Omental fat pad (tissue), 4 donors: ENCODE data around the gene OSTN. TPM values are rescaled to one million over a fixed set of nuclear protein-coding genes. Genes with fewer than 3 reads are reported as not detected.
"Not testable (repeated sequence)": the region's sequence is repeated elsewhere in the genome, so short reads cannot be mapped to it uniquely, and the experiment has no call there.

Source experiments
- ATAC-seq: fragments of 150-250 bp; one replicate; pipeline ENCODE4 v1.9.1; 2016; ENCODE audit warnings: mild to moderate bottlenecking, moderate library complexity; ENCODE audit not compliant: low FRiP score
- DNase-seq: peaks from one replicate; pipeline ENCODE4 v3.0.0-alpha.2; 2019; ENCODE audit warnings: low spot score
- CTCF ChIP-seq, 3 donors: fragments of 450-650 bp; IDR thresholded peaks; one replicate each; pipeline ENCODE4 v1.5.1; 2016 to 2017; ENCODE audit warnings: antibody characterized with exemption in 3 of 3, mild to moderate bottlenecking in 3 of 3, moderate library complexity in 2 of 3
- total RNA-seq, 4 donors: library from RNA; depleted of rRNA; stranded (reverse); fragments of >200 nt; gene quantifications; one replicate each; pipeline ENCODE4 v1.1.0, GENCODE V29; 2016

OSTN gene
- total RNA-seq, 4 donors from 2014 or later = not detected

GRCh38 chr3:191239407-191240031 is 40.5 kb downstream of the OSTN start:
- ATAC-seq (no peak), DNase-seq (no peak)
- no peak for TF ChIP-seq CTCF (IDR thresholded peaks at IDR 0.05)

- no peak for DNase-seq
- no peak for TF ChIP-seq CTCF (IDR thresholded peaks at IDR 0.05)
- no peak for ATAC-seq
These were observed 41.4 kb downstream of the OSTN start for GRCh38 chr3:191240486-191240885.

GRCh38 chr3:191244242-191244867 is 45.3 kb downstream of the OSTN start:
- ATAC-seq (no peak), DNase-seq (no peak)
- no peak for TF ChIP-seq CTCF (IDR thresholded peaks at IDR 0.05)

GRCh38 chr3:191246034-191246433 is 47.0 kb downstream of the OSTN start:
- DNase-seq, ATAC-seq: not testable (repeated sequence)

- no peak for TF ChIP-seq CTCF (IDR thresholded peaks at IDR 0.05)
- no peak for ATAC-seq
- no peak for DNase-seq
These were observed 47.6 kb downstream of the OSTN start for GRCh38 chr3:191246630-191247029.

GRCh38 chr3:191253089-191253799 is 54.2 kb downstream of the OSTN start:
- DNase-seq (no peak), ATAC-seq (no peak)
- TF ChIP-seq CTCF (IDR thresholded peaks at IDR 0.05) = no peak

- DNase-seq = no peak
- no peak for TF ChIP-seq CTCF (IDR thresholded peaks at IDR 0.05)
- ATAC-seq = no peak
These were observed 55.2 kb downstream of the OSTN start for GRCh38 chr3:191254098-191254873.
